GM18526 (cell line): Measurements from ENCODE around the gene SSH2.

ENCODE experiments used
- POLR2A ChIP-seq: IDR thresholded peaks from 3 replicates; pipeline ENCODE4 v1.6.1; 2011; ENCODE audit not compliant: insufficient read length; ENCODE audit errors: extremely low read depth

SSH2 gene

DNA sequence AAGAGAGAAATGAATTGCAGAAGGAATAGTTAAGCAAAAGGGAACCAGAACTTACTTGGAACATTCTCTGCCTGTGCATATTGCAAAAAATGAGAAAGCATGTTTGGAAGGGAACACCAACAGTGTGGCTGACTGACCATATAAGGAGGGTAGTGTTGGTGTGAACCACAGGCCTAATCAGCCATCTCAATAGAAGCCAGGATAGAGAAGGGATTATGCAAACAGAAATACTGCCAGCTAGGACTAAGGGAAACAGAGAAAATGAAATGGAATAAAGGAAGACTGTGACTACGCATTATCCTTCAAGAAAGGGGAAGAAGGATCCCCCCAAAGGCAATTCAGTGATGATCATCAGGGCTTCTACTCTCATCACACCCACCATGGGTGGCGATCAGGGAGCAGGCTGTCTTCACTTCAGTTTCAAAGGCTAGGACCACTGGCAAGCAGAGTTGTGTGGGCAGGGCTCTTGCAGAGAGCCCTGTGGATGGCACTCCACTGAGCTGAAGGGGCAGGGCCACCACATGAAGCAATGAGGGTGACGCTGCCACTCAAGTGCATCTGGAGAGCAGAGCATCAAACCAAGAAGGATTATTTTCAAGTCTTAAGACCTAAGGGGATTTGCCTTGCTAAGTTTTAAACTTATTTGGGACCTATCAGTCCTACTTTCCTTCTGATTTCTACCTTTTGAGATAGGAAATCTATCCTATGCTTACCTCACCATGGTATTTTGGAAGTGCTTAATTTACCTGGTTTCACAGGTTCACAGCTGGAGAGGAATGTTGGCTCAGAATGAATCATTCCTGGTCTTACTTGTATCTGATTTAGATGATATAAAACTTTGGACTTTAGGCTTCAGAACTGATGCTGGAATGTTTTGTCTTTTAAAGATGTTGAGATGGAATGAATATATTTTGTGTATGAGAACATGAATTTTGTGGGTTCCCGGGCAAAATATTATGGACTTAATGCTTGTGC lies 140.5 kb downstream of the SSH2 start:
- TF ChIP-seq POLR2A, result no peak

DNA sequence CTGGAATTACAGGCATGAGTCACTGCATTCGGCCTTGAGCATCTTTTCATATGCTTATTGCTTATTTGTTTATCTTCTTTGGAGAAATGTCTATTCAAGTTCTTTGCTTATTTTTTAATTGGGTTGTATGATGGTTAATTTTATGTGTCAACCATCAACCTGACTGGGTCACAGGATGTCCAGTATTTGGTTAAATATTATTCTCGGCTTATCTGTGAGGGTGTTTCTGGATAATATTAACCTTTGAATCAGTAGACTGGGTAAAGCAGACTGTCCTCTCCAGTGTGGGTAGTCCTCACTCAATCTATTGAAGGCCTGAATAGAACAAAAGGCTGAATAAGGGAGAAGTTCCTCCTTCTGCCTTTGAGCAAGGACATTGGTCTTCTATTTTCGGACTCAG lies 142.0 kb downstream of the SSH2 start:
- no peak for TF ChIP-seq POLR2A

DNA sequence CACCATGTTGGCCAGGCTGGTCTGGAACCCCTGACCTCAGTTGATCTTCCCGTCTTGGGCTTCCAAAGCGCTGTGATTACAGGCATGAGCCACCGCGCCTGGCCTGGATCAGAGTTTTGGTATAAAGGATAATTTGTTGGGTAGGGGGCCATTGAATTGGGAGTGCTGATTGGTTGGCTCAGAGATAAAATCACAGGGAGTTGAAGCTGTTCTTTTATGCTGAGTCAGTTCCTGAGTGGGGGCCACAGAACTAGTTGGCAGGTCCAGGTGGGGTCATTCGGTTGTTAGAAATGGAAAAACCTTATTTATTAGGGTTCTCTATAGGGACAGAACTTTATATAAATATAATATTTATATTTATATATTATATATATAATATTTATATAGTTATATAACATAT lies 147.1 kb downstream of the SSH2 start:
- no peak for TF ChIP-seq POLR2A

DNA sequence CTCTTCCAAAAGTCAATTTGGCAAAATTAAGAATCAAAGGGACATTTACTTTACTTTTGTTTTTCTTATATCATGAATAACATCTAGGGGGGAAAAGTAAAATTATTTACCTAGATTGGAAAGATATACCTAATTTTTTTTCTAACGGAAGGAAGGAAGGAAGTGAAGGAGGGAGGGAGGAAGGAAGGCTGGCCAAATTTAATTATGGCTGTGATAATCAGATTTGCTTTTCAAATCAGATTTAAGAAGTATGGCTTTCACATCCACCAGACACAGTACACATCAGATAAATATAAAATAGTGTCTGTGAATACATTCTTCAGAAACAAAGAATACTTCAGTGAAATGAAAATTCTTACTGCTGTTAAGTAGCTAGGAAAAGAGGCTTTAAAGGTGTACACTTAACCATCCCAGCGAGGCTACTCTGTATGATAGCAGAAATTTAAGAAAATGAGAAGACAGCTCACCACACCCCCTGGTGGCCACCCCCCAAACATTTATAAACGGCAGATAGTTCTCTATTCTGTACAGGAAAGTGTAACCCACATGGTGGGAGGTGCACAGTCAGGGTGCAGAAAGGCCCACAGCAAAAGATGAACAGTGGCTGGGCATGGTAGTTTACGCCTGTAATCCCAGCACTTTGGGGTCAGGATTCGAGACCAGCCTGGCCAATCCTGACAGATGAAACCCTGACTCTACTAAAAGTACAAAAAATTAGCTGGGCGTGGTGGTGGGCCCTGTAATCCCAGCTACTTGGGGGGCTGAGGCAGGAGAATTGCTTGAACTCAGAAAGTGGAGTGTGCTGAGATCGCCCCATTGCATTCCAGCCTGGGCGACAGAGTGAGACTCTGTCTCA lies 150.8 kb downstream of the SSH2 start:
- no peak for TF ChIP-seq POLR2A

DNA sequence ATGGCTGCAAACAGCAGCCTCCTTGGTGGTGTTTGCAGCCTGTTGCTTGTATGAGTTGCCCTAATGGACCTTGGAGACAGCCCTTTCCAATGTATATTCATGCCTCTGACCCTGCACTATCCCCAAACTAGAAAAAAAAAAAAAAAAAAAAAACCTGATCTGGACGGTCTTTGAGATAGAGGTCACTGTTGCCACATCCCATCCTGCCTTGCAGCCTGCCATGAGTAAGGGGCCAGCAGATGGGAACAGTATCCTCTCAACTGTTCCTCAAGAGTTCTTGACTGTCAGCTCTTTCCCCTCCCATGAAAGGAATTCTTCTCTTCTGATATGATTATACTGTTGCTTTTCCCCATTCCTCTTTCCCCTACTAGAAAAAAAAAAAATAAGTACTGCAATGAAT lies 152.4 kb downstream of the SSH2 start:
- TF ChIP-seq POLR2A, result no peak

DNA sequence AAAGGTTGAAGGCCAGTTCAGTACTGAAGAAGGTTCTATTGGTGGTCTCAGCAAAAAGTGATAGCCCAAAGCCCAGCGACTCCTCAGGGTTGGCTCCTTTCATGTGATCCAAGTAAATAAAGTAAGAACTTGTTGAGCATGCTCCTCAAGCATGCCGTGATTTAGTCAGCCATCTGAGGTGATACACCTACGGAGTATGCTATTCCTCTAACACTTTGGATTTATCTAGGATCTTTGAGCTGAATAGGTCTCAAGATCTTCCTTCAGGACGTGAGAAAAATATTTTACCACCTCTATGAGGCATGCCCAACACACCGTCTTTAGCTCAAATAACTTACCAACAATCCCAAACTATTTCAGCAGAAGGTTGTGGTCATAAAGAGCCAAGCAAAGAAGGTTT lies 154.0 kb downstream of the SSH2 start:
- no peak for TF ChIP-seq POLR2A

DNA sequence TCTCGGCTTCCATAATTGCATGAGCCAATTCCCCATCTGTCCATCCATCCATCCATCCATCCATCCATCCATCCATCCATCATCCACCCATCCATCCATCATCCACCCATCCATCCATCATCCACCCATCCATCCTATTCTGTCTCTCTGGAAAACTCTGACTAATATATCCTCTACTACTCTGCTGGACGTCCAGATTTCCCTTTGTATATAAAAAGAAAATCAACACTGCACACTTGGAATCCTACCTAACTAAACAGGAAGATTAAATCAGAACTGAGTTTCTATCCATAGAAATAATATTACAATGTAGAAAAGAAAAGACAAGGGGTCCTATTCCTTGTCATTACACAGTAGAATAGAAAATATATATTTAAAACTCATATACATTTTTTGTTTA lies 157.0 kb downstream of the SSH2 start:
- no peak for TF ChIP-seq POLR2A

DNA sequence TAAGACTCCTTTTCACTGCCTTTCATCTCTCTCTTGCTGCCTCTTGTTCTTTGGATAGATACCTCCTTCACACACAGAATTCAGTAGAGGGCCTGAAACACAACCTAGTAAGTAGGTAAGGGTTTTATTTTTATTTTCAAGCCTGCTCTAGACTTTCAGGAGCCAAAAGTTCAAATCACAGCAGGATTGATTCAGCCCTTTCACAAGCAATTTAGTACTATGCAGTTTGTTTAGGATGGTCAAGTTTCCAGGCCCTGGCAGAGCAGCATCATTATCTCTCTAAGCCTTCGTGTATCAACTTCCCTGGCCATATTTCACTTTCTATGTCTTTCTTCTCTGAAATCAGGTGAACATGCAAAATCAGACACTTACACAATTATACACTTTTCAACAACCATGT lies 158.5 kb downstream of the SSH2 start:
- no peak for TF ChIP-seq POLR2A

DNA sequence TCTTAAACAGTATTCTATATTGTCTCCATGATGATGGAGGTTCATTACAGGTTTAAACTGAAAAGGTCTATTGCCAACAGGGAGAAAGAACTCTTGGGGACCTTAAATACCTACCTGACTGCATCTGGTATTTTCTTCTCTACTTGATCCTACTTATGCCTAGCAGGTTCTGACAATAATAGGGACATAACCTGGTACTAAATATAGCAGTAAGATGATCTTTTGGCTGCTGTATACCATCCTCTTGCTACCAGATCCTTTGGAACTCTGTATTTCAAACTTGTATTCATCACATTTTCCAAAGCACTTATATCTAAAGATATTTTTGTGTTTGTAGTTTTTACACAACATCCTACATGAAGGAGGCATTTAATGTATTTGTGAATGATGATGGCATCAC lies 160.8 kb downstream of the SSH2 start:
- no peak for TF ChIP-seq POLR2A

DNA sequence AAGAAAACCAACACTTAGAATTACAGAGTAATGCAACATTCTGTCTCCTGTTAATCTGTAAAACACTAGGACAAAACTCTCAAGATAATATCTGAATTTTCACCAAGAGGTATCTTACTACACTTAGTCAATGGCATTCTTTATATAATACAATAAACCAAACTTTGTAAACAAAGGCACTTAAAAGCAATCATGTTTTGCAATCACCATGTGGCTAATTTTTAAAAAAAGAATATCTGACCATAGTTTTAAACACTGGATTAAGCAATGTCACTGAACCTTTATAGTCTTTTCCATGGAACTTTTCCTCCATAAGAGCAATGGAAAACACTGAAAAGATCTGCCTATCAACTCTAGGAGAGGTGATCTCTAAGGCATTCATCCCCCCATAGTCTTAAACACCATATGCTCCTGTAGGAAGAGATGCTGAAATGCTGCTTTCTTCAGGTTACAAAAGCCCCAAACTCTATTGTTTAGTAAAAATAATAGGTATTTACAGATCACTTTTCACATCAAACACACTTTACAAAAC lies 163.2 kb downstream of the SSH2 start:
- no peak for TF ChIP-seq POLR2A

DNA sequence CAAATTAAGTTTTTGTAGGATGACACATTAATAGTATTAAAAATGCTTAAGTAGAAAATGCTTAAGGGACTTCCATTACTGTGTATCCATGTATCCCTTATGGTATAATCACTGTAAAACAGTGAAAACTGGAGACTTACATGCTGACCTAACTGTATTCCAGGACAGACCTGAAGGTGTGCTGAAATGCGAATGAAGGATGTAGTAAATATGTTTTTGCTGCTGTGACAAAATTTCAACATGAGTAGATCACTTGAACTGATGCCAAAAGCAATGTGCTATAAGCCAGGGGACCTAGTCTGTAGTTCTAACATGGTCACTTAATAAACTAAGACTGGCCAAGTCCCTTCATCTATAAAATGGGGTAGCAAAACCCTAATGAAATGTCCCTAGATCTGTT lies 165.3 kb downstream of the SSH2 start:
- TF ChIP-seq POLR2A, result no peak

DNA sequence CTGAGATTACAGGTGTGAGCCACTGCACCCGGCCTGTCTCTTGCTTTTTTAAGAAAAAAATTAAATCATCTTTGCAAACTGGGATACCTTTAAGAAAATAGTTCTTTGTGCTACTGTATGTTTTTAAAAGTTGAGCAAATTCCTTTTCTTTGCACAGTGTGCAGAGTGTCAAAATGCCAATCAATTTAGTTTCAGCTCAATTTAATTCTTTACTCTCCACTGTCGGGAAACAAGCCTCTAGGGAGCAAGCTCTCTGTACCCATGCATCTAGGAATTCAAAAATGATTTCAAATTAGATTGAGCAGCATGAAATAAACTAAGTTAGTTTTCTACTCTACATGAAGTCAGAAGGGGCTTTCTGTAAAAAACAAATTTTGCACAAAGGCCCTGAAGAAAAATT lies 165.8 kb downstream of the SSH2 start:
- TF ChIP-seq POLR2A, result no peak

DNA sequence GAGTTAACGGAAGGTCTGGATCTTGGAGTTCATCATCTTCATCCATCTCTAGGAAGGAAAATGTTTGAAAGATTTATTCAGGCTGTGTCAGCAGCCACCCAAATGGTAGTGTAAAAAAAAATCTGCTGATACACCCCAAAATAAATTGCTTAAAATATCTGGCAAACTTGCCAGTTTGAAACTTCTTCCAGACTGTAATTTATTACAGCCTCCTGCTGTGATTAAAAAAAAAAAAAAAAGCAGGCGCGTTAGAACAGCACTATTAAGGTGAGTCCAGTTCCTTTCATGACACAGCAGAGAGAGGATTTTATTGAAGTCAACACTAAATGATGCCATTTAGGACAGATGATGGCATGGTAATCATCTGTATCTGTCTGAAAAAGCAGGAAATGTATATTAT lies 166.8 kb downstream of the SSH2 start:
- TF ChIP-seq POLR2A, result no peak

DNA sequence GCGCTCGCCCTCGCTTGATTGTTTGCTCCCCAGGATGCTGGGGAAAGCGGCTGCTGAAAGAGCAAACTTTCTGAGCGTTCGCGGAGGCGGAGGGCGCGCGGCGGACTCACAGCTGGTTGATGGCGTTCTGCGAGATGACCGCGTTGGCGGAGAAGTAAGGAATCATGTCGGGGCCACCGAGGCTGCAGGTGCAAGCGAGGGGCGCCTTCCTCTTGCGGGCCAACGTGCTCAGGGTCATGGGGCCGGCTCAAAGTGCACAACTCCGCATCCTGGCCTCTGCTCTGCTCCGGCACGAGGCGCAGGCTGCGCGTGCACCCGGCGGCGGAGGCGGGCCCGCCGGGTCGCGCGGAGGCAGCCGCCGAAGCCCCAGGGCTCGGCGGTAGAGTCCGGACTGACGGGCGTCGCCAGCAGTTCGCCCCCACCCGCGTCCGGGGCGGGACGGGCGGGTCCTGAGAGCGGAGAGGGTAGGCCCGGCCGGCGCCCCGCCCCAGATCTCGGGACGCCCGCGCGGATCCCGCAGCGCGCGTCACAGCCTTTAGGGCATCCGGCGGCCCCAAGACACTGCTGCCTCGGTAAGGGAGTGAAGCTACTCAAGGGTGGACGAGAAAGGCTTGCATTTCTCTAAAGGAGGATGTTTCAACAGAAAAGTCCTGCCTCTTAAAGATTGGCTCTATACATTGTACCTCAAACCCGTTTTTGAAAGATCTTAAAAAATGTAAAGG lies 168.8 kb downstream of the SSH2 start:
- TF ChIP-seq POLR2A, result peak; percentile 85

DNA sequence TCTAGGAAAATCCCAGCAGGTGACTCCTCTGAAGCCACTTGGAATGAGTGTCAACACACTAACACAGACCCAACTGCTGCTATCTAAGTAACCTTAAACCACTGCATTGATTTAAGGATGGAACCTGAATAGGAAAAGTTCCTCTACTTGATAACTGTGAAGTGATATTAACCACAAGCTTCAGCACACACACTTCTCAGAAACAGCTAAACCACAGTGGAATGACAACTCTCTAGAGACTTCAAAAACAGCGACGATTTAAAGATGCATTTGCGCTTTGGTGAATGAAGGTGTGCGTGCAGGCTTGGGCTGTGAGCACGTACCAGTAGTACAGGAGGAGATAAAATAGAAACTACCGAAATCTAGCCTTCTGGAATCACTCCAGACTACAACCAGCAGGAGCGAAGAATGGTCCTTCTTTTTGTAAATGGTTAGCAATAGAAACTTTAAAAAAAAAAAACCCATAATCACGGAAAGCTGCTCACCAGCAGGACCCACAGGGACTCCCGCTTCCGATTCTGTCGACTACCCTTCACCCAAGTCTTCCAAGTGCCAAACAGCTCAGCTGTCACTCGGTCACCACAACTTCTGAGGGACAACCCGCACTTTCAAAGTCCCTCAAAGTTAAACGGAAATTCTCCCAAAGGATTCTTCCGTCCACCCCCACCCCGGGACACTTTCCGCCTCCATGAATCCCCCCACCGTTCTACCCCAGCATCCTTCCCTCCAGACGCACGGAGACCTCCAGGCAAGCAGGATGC lies 169.6 kb downstream of the SSH2 start:
- no peak for TF ChIP-seq POLR2A

DNA sequence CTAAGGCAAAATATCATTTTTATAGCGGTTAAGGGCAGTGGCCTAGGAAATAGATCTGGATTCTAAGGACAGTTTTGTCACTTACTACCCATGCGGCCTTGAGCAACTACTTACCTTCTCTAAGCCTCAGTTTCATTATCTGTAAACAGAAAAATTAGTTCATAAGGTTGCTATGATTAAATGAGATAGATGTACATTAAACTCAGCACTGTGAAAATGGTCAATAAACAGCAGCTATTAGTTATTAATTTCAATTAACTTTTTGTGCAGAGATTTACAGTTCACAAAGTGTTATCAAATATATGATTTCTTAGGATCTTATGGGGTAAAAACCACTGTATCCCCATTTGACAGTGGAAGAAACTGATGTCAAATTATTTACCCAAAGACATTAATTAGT lies 171.8 kb downstream of the SSH2 start:
- TF ChIP-seq POLR2A, result no peak
